ENCODE results near the gene LRP11. TPM values are rescaled to one million over a fixed set of nuclear protein-coding genes. Genes with fewer than 3 reads are reported as not detected.
"Not testable (repeated sequence)": the region's sequence is repeated elsewhere in the genome, so short reads cannot be mapped to it uniquely, and the experiment has no call there.

LRP11 gene
- total RNA-seq, 4 donors from 2014 or later, result 56.0 to 98.3 (median 78.4) TPM

GRCh38 chr6:149871182-149871581 lies 7.0 kb upstream of the LRP11 start:
- intact Hi-C loops (cut with DNase I; ENCODE audit: low total_unique reads), result no loop called here
- WGBS, 2 donors, result 93% methylated on average over 2 of the region's 2 CpGs
- H3K4me3 ChIP-seq (ENCODE audit: low read depth, poor library complexity, severe bottlenecking), result no peak overlapping the region
- TF ChIP-seq POLR2A (IDR thresholded peaks at IDR 0.05), result no peak
- TF ChIP-seq CTCF (IDR thresholded peaks at IDR 0.05), result no peak
- no peak for DNase-seq (ENCODE audit: low spot score in 2 of 2)

DNA sequence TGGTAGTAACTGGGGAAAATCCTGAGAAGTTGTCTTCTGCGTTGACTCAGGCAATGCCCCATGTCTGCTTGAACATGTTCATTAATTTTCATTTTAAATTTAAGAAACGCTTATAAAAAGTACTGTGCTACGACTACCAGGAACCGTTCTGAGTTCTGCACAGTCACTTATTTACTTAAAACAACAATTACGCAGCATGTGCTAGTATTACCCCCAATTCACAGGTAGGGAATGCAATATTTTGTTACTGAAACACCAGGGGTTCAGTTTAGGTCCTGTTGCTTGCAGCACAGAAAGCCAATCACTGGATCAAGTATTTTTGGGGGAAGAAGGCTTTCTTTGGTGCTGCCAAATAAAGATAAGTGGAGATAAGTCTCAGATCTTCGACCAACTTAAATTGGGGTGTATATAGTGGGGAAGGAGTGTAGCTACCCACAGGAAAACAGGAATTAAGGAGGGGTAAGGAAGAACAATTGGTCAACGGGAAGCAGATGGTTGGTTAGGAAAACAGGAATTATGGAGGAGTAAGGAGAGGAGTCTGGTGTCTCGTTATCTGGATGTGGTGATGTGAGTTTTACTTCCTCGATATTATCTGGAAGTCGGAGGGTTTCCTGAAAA lies 5.2 kb upstream of the LRP11 start:
- no peak overlapping the region for H3K4me3 ChIP-seq (ENCODE audit: low read depth, poor library complexity, severe bottlenecking)
- no peak for TF ChIP-seq CTCF (IDR thresholded peaks at IDR 0.05)
- no peak for TF ChIP-seq POLR2A (IDR thresholded peaks at IDR 0.05)
- no peak for DNase-seq (ENCODE audit: low spot score in 2 of 2)
- 84 to 85% methylated on average over 10 of the region's 10 CpGs for WGBS, 2 donors
- intact Hi-C loops (cut with DNase I; ENCODE audit: low total_unique reads), result no loop called here

DNA sequence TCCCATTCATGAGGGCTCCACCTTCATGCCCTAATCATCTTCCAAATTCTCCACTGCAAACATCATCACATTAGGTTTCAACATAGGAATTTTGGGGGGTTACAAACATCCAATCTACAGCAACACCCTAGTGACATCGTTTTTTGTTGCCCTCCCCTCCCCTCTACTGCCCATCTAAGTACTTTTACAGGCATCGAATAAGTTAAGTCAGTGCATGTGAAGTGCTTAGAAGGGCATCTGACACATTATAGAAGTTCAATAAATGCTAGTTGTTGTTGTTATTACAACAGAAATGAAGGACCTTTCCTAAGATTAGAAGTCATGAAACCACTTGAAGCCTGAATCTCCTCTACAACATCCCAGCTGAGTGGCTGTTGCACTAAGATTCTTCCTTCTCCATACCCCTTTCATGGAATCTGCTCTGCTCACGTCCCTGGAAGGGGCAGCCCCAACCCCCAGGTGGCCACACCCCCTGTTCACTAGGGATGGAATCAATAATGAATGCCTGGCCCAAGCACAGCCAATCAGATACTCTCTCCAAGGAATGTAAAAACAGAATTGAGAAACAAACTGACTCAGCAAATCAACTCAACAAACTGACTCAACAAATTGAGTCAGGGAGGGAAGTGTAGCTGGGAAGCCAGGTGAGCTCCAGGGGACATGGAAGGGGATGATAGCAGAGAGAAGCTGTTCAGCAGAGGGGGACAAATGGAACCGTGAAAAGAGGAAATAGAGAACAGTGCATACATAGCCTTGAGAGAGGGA lies 3.9 kb upstream of the LRP11 start:
- TF ChIP-seq CTCF (IDR thresholded peaks at IDR 0.05) (no peak), POLR2A (IDR thresholded peaks at IDR 0.05) (no peak)
- 52 to 55% methylated on average over 4 of the region's 4 CpGs for WGBS, 2 donors
- intact Hi-C loops (cut with DNase I; ENCODE audit: low total_unique reads), result no loop called here
- DNase-seq (ENCODE audit: low spot score in 2 of 2), result no peak
- H3K4me3 ChIP-seq (ENCODE audit: low read depth, poor library complexity, severe bottlenecking), result no peak overlapping the region

GRCh38 chr6:149864578-149865535 lies 698 bp upstream of the LRP11 start:
- WGBS, 2 donors, result 13 to 15% methylated on average over 15 to 23 of the region's 23 CpGs
- intact Hi-C loops (cut with DNase I; ENCODE audit: low total_unique reads), result no loop called here
- TF ChIP-seq POLR2A (IDR thresholded peaks at IDR 0.05), result no peak
- TF ChIP-seq CTCF (IDR thresholded peaks at IDR 0.05), result peak in 1 of 3 donors; percentile 36
- no peak for DNase-seq (ENCODE audit: low spot score in 2 of 2)
- peak overlapping the region; percentile 1 for H3K4me3 ChIP-seq (ENCODE audit: low read depth, poor library complexity, severe bottlenecking)

- WGBS, 2 donors, result 1% methylated on average over 20 to 26 of the region's 69 CpGs
- TF ChIP-seq CTCF (IDR thresholded peaks at IDR 0.05), result no peak
- H3K4me3 ChIP-seq (ENCODE audit: low read depth, poor library complexity, severe bottlenecking), result peak overlapping the region; percentile 51
- peak; percentile 67 to 95 for DNase-seq (ENCODE audit: low spot score in 2 of 2)
- intact Hi-C loops (cut with DNase I; ENCODE audit: low total_unique reads), result no loop called here
Measured at GRCh38 chr6:149862922-149863697, 1.0 kb downstream of the LRP11 start.

DNA sequence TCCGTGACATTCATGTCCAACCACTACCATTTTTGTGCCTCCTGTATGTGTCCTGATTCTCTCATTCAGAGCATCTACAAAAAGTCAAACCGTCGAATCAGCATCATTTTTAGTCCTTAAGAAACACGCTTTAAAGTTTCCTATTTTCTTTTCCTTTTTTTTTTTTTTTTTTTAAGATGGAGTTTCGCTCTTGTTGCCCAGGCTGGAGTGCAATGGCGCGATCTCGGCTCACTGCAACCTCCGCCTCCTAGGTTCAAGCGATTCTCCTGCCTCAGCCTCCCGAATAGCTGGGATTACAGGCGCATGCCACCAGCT lies 1.8 kb downstream of the LRP11 start:
- 91 to 94% methylated on average over 12 of the region's 12 CpGs for WGBS, 2 donors
- intact Hi-C loops (cut with DNase I; ENCODE audit: low total_unique reads); DNase-seq (ENCODE audit: low spot score in 2 of 2); H3K4me3 ChIP-seq (ENCODE audit: low read depth, poor library complexity, severe bottlenecking): not testable (repeated sequence)

All from lower leg skin (tissue), 4 donors.